ENCODE results near the gene PGP.
"Not testable (repeated sequence)": the region's sequence is repeated elsewhere in the genome, so short reads cannot be mapped to it uniquely, and the experiment has no call there.

The PGP gene, protein sequence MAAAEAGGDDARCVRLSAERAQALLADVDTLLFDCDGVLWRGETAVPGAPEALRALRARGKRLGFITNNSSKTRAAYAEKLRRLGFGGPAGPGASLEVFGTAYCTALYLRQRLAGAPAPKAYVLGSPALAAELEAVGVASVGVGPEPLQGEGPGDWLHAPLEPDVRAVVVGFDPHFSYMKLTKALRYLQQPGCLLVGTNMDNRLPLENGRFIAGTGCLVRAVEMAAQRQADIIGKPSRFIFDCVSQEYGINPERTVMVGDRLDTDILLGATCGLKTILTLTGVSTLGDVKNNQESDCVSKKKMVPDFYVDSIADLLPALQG

DNA sequence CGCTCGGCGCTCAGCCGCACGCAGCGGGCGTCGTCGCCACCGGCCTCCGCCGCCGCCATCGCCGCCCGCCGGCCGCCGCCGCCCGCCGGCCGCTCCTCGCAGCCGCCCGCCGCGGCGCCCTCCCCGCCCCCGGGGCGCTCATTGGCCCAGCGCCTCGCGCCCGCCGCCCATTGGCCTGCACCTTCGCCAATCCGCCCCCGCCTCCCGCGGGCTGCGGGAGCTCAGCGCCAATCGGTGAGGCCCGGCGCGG, at the start of gene PGP:
Gene PGP, minus strand, starts transcription at position 122 of the 250 bp plus-strand sequence. Its CDS starts 63 bp downstream, at position 59.
- no peak for DNase-seq

DNA sequence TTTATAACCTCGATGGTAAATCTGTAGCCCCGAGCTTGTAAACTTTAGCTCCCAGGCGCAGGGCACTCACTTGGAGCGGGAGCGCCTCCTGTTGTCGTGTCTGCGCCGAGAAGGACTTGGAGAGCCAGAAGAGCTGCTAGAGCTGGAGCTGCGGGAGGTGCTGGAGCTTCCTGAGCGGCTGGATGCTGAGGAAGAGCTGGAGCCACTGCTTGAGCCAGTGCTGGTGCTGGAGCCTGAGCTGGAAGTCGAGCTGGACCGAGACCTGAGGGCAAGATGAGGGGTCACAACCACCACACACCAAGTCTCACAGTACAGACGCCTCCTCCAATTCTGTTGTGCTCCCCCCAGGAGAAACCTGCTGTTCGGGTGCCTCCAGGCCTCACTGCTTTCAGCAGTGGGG, 48.4 kb upstream of the PGP start:
- DNase-seq, result not testable (repeated sequence)

DNA sequence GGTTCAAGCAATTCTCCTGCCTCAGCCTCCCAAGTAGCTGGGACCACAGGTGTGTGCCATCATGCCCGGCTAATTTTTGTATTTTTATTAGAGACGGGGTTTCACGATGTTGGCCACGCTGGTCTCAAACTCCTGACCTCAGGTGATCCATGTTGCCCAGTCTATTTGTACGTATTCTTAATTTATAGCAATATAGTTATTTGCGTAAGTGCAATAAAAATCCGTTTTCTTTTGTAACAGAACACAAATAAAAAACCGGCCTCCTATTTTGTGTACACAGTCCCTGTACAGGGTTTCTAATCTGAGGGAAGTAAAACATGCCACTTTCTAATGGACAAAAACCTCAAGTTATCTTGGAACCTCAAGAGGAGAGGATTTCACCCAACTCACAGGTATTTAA, 45.6 kb upstream of the PGP start:
- DNase-seq, result no peak

DNA sequence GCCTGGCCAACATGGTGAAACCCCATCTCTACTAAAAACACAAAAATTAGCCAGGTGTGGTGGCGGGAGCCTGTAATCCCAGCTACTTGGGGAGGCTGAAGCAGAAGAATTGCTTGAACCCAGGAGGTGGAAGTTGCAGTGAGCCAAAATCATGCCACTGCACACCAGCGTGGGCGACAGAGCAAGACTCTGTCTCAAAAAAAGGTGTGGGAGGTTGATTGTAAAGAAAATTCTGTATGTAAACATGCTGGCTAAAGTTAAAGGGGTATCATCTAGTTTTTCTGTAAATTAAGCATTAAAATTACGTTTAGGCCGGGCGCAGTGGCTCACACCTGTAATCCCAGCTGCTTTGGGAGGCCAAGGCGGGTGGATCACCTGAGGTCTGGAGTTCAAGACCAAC, 43.9 kb upstream of the PGP start:
- not testable (repeated sequence) for DNase-seq

DNA sequence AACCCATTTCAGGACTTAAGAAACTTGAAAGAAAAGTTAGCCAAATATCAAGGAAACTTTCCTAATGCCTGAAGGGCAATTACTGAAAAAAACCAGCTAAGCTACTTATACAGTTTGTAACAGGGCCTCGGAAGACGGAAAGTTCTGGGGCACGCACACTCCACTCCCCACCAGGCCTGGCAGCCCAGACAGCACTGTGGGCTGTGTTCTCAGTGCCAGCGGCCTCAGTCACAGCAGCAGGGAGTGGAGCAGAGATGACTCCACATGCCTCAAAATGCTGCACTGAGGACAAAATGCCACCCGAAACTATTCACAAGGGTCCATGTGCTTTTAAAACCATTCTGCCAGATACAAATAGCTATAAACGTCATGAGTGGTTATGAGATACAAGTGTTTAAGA, 43.1 kb upstream of the PGP start:
- DNase-seq, result no peak

DNA sequence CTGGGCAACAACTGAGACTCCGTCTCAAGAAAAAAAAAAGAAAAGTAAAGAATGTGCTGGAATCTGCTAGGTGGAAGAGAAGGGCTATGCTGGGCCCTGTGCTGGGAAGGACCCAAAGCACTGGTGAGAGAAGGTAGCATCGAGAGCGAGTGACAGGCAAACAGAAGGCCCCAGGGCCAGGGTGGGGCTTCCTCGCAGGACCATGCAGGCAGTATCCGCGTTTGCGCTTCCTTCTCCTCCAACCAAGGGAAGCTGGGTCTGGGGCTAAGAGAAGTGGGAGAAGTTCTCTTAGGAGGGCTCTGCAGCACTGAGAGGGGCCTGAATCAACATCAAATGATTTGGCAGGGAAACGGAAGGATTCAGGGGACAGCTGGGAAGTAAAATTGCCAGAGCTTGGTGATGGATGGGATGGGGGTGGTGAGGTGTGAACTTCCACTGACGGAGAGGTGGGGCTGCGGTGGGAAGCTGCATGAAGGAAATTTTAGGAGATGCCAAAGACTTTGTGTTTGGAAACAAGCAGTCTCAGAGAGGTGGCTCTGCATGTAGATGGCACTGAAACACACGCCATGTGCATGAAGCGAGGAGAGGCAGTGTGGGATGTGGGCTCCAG, 42.0 kb upstream of the PGP start:
- DNase-seq, result no peak

DNA sequence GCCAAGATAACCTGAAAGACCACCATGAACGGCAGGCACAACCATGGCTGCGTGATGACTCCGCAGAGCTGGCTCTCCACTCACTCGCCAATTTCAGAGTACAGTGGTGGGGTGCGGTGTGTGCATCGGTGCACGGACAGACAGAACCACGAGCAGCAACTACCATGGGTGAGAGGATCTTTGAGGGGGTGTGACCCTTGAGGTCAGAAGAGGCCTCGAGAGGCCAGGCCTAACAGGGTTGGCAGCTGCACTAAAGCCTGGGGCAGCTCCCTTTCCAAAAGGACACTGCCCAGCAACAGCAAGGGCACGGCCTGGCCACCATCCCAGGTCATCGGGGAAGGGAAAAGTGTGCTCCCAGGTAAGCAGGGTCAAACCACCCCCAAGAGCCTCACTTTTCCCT, 38.7 kb upstream of the PGP start:
- no peak for DNase-seq

DNA sequence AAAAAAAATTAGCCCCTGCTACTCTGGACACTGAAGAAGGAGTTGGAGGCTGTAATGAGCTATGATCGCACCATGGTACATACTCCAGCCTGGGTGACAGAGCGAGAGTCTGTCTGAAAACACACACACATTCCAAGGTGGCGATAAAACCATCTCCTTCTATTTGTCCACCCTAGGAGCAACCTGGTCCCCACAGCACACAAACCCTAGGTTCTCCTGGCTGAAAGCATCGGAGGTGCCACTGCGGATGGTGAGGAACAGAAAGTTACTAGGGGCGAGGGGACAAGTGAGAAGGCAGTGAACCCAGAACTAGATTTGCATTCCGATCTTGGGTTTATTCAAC, 38.1 kb upstream of the PGP start:
- DNase-seq, result no peak

DNA sequence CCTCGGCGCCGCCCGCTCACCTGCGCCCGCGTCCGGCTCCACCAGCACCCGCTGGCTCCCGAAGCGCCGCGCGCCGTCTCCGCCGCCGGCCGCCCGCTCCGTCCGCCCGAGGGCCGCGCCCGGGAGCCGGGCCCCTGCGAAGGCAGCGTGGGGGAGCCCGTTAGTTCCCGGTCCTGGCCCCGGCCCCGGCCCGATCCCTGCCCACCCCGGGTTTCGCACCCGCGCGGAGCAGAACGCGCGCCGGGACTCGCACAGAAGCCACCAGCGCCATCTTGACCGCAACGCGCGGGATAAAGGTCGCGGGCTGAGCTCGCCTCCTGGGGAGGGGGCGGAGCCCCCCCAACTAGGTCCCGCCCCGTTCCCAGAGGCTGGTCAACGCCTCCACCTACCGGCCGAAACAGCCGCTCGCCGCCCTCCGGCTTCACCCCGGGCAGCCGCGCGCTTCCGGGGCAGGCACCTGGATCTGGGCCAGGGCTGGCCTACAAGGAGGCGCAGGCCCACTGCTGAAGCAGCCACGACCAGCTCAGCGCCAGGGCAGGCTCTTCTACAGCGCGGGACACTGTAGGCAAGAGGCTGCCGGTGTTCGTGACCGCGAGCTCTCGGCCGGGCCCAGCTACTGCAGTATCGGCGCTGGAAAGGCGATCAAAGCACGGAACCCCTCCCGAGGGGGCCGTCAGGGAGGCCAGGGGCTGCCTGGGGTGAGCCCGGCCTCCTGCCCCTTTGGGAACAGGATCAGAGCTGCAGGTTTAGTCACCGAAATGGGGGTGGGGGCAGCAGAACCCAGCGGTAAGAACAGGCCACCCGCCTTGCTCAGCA, 36.9 kb upstream of the PGP start, which contains the start of gene ECI1:
Gene ECI1, minus strand, starts transcription at position 292 of the 816 bp plus-strand sequence. Its CDS starts 21 bp downstream, at position 271.
- DNase-seq, result peak; percentile 79

DNA sequence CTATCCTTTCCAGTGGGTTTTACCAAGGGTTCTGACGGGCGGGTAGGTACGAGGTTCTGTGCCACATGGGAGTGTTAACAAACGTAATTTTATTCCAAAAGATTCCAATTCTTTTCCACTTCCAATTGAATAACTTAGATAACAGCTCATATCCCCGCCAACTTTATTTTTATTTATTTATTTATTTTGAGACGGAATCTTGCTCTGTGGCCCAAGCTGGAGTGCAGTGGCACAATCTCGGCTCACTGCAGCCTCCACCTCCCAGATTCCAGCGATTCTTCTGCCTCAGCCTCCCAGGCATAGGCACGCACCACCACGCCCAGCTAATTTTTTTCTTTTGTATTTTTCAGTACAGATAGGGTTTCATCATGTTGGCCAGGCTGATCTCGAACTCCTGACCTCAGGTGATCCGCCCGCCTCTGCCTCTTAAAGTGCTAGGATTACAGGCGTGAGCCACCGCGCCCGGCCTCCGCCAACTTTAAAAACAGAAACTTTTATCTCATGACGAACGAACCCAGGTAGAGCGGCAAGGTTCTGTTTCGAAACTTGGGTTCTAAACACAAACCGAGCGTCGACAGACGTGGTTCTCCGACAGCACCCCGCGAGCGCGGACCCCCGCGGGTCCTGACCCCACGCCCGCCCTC, 36.1 kb upstream of the PGP start:
- no peak for DNase-seq

DNA sequence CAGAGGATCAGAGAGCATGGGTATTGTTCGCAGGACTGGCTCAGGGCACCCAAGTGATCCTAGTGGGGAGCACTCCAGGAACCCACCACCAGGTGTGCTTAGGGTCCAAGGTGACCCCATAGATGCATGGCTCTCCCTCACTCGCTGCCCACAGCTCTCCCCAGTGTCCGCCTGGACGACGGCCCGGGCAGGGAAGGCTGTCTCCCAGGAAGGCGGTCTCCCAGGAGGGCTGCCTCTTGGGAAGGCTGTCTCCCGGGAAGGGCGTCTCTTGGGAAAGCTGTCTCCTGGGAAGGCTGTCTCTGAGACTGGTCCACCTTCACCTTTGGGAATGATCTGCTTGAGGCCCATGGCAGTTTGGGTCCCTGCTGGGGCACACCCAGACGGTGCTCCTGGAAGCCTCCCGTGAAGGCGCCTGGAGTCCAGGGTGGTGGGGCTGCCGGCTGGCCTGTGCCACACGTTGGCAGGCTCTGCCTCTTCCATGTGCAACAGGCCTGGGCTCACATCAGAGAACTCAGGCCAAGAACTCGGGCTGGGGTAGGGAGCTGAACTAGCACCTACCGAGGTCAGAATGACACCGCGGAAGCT, 31.8 kb upstream of the PGP start:
- no peak for DNase-seq

DNA sequence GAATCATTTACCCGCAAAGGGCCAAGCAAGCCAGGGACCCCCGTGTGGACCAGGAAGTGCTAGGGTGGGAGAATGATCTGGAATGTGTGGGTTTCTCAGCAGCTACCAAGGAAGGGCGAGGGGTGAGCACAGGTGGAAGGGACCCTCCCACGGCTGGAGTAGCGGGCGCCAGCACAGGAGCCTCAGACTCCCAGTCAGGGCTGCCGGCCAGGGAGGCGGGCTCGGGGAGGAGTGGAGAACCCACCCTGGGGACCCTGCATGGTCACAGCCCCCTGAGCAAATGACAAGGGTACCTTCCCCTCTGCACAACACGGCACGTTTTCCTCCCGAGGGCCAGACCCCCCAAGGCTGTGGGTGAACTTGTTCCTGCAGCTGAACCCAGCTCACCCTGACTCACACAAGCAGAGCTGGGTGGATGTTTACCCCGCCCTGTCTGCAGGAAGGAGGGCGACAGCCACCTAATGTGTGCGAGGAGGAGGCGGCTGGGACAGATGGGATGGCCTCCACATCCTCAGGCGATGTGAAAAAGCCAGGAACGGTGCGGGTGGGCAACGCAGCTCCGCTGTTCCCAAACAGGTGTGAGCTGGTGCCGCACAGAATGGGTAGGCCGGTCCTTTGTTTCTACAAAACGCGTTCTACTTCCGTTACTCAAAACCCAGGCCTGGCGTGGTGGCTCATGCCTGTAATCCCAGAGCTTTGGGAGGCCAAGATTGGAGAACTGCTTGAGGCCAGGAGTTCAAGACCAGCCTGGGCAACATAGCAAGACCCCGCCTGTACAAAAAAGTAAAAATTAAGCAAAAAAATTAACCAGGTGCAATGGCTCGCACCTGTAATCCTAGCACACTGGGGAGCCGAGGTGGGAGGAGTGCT, 30.5 kb upstream of the PGP start:
- DNase-seq, result no peak

DNA sequence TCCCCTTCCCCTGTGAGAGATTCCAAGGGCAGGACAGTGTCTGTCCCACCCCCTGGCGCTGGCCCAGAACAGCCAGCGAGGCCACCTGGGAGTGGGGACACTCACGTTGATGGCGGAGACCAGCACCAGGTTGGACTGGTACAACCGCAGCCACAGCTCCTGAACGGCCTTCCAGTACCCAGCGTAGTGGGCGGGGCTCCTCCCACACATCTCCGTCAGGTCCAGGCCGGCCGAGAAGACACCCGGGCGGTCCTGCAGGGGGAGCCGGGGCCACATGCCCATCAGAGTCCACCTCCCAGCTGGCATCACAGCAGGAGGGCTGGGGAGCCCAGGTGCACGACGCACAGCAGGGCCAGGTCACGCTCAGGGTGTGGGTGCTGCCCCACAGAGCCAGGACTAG, 29.7 kb upstream of the PGP start:
- DNase-seq, result no peak

DNA sequence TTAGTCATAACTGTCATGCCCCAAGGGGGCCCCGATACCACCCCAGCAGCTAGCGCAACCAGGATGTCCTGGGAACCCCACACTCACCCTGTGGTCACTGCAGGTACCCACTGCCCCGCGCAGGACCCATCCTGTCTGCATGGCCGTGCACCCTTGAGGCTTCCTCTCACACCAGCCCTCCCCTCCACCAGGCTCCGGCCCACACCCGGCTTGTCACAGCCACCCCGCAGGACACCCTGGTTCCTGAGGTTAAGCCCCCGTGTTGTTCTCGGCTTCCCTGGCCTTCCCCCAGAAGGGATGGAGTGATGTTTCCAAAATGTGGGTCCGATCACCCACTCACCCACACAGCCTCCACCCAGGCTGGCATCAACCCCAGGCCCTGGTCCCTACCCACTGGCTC, 29.1 kb upstream of the PGP start:
- DNase-seq, result no peak

DNA sequence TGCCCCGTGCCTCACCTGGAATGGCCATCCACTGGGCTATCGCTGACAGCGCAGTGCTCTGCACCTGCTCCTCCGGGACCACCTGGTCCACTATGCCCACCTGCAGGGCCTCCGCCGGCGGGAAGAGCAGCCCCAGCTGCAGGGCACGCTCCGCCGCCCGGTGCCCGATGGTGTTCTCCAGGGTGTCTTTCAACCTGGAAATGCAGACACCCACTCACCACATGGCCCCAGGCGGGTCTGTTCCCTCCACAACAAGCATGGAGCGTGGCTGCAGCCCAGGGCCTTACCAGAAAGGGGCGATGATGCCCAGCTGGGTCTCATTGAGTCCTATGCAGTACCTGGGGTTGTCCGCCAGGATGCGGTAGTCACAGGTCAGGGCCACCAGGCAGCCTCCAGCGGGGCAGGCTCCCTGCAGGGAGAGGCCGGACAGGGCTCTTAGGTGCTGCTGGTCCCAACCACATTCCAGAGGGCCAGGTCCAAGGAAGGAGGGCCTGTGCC, 28.4 kb upstream of the PGP start:
- no peak for DNase-seq

DNA sequence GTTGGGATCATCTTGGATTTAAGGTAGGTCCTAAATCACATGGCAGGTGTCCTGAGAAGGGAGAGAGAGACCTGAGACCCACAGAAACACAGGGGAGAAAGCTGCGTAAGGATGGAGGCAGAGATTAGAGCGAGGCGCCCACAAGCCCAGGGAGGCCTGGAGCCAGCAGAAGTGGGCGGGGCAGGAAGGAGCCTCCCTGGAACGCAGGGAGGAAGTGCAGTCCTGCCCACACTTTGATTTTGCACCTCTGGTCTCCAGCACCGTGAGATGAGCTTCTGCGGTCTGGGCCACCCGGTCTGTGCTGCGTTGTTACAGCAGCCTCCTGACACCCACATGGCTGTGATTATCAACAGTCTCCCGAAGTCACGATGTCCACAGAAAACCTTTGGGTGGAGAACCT, 28.0 kb upstream of the PGP start:
- DNase-seq, result no peak

DNA sequence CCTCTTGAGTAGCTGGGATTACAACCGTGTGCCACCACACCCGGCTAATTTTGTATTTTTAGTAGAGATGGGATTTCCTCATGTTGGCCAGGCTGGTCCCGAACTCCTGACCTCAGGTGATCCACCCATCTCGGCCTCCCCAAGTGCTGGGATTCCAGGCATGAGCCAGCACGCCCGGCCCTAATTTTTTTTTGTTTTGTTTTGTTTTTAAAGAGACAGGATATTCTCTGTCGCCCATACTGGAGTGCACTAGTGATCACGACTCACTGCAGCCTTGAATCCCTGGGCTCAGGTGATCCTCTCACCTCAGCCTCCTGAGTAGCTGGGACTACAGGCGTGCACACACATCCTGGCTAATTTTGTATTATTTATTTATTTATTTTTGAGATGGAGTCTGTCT, 25.7 kb upstream of the PGP start:
- DNase-seq, result not testable (repeated sequence)

DNA sequence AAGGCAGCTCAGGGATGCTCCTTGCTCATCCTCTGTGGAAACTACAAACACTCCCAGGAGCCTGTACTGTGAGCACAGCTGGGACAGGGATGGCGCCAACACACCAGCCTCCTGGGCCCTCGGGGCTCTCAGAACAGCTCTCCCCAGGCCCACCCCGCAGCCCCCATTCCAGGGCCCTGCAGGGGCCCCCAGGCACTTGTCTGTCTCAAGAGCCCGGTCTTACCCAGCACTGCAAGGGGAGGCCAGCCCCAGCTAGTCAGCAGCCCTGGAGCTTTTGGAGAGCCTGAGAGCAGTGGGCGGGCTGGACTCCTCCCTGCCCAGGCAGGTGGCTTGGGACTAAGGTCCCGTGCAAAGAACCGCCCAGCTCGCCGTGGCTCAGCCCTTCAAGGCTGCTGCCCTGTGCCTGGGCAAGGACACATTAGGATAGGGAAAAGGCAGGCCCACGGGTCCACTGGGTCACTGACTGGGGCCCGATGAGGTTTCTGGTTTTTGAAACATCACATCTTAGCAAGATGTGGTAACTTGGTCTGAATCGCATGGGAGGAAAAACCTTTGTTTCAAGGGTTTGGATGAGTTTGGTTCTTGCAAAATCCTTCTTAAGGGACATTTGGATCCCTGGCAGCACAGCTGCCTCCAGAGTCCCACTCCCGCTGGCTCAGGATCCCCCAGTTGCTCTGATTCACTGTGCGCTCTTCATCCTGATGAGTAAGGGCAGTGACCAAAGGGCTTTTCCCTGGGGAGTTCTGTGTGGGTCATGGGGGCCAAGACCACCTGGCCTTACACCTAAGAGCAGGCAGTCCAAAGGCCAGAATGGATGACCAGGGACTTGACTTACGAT, 24.4 kb upstream of the PGP start:
- DNase-seq, result no peak

DNA sequence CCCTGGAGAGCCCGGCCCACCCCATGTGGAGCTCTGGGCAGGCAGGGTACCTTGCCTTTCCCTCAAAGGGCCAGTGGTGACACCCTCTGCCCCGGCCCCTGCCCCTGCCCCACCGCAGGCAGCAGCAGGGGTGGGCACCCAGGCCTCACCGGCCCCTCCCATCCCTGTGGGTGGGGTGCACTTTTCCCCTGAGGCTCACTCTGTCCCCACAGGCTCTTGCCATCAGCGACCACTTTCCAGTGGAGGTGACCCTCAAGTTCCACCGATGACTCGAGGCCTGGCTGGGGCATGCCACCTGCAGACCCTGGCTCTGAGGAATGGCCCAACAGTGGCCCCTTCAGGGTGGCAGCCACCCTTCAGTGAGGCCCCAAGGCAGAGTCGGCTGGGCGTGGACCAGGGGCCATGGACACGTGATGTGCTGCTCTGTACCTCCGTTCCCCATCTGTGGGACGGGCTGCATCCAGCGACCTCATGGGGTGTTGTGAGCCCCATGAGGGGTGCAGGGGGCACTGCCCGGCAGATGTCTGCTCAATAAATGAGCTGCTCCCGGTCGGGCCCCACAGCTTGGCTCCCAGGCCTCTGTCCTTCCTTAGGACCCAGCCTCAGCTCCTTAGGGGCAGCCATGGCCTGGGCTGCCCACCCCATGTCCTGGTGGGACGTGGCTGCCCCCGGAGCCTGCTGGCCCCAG, 23.7 kb upstream of the PGP start:
- no peak for DNase-seq

DNA sequence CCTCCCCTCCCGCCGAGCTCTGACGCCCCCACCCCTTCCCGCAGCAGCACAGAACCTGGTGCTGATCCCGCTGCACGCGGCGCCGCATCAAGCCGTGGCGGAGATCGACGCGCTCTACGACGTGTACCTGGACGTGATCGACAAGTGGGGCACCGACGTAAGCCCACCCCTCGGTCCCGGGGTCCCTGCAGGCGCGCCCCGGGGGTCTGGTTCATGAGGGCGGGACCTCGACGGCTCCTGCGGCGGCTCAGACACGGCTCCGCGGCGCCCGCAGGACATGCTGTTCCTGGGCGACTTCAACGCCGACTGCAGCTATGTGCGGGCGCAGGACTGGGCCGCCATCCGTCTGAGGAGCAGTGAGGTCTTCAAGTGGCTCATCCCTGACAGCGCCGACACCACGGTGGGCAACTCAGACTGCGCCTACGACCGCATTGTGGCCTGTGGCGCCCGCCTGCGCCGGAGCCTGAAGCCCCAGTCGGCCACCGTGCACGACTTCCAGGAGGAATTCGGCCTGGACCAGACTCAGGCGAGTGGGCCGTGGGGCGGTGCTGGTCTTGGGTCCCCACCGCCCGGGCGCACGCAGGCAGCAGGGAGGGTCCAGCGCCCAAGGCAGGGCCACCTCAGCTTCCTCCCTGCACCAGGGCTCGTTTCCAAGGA, 23.0 kb upstream of the PGP start:
- no peak for DNase-seq
